ENCODE results near the gene CD300LD.

Gene CD300LD

DNA sequence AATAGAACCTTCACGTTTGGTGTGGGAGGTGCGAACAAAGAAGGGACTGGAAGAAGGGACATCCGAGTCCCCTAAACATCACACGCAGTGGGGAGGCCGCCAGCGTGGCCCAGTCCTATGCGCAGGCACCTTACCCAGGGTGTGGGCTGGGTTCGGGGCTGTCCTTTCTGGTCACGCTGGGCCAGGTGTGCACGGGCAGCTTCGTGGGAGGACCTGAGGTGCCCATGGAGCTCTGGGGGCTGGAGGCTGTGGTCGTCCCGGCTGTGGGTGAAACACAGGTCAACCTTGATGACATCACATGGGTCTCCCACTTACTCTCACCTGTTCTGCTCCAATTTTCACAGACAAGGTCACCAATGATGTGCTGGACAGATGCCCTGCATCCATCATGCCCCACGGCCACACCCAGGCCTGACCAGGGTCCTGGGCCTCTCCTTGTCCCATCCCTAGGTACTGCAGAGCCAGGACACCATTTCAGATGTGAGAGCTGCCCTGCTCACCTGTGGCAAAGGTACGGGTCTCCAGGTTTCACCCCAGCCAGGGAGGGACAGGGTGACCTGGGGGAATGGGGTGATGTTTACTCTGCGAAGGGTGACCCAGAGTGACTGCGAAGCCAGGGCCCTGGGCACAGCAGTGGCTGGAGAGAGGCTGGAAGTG is 49.2 kb downstream of the CD300LD start:
- H3K4me3 ChIP-seq (ENCODE audit: low read depth, low read length) = no peak overlapping the region
- no peak overlapping the region for H2BK5ac ChIP-seq (ENCODE audit: low read depth, low read length, poor library complexity)
- H3K4me1 ChIP-seq (ENCODE audit: control insufficient read depth in 1 of 2, insufficient read depth in 2 of 2, low read length in 2 of 2) = no peaks in the 10 kb centered on the region
- H3K18ac ChIP-seq (ENCODE audit: low read length) = no peak overlapping the region
- no peak overlapping the region for H3K4ac ChIP-seq (ENCODE audit: low read depth, low read length)
- no peak overlapping the region for H3K23ac ChIP-seq (ENCODE audit: low read length)
- no peaks in the 10 kb centered on the region for H3K79me2 ChIP-seq (ENCODE audit: control insufficient read depth, insufficient read depth, low read length, poor library complexity)
- no peak overlapping the region for H4K12ac ChIP-seq (ENCODE audit: low read depth, low read length)
- H3K9me3 ChIP-seq (ENCODE audit: insufficient read depth, low read depth, low read length) = no peaks in the 10 kb centered on the region
- no peak overlapping the region for H2BK12ac ChIP-seq (ENCODE audit: low read length)
- no peak overlapping the region for H2AK5ac ChIP-seq (ENCODE audit: low read length)
- no peak for DNase-seq
- H4K8ac ChIP-seq (ENCODE audit: low read depth, low read length) = no peak overlapping the region
- WGBS (ENCODE audit: extremely low coverage, insufficient coverage, insufficient read length) = no CpG with 5 or more reads among the region's 17 CpGs
- no peak overlapping the region for H3K9ac ChIP-seq (ENCODE audit: low read length)
- no peak overlapping the region for H3K14ac ChIP-seq (ENCODE audit: low read length)
- no peaks in the 10 kb centered on the region for H3K79me1 ChIP-seq (ENCODE audit: low read length)
- H3K27ac ChIP-seq (ENCODE audit: low read depth, low read length) = no peak overlapping the region
- no peaks in the 10 kb centered on the region for H3K27me3 ChIP-seq (ENCODE audit: insufficient read depth, low read length)
- H3K36me3 ChIP-seq (ENCODE audit: control insufficient read depth in 1 of 2, insufficient read depth in 2 of 2, low read length in 2 of 2) = no peaks in the 10 kb centered on the region
- no peak overlapping the region for H3K4me2 ChIP-seq (ENCODE audit: low read length)
- H2AFZ ChIP-seq (ENCODE audit: insufficient read depth, low read length, poor library complexity) = no peak overlapping the region
- no peak overlapping the region for H2BK120ac ChIP-seq (ENCODE audit: insufficient read depth, low read length, poor library complexity)
- H4K91ac ChIP-seq (ENCODE audit: low read depth, low read length) = no peak overlapping the region

DNA sequence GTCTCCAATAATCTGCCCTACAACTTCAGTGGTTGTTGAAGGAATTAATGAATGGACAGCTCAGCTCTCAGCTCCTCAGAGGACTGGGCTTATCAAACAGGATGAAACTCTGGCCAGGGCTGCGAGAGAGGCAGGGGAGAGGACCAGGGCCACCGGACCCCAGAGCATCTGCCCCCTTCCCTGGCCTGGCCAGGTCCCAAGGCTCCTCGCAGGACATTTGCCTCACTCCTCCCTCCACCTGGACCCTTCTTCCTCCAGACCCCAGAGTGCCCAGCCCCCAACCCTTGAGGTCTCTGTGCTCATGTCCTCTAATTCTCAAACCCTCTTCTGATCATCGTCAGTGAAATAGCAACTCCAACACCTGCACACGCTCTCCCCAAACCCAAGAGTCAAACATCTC is 49.9 kb downstream of the CD300LD start:
- Histone ChIP-seq H4K12ac (ENCODE audit: low read depth, low read length) (no peak overlapping the region), H3K36me3 (ENCODE audit: control insufficient read depth in 1 of 2, insufficient read depth in 2 of 2, low read length in 2 of 2) (no peaks in the 10 kb centered on the region), H3K9me3 (ENCODE audit: insufficient read depth, low read depth, low read length) (no peaks in the 10 kb centered on the region), H3K14ac (ENCODE audit: low read length) (no peak overlapping the region), H3K27ac (ENCODE audit: low read depth, low read length) (no peak overlapping the region), H2BK5ac (ENCODE audit: low read depth, low read length, poor library complexity) (no peak overlapping the region), H3K4ac (ENCODE audit: low read depth, low read length) (no peak overlapping the region), H3K79me2 (ENCODE audit: control insufficient read depth, insufficient read depth, low read length, poor library complexity) (no peaks in the 10 kb centered on the region), H3K23ac (ENCODE audit: low read length) (no peak overlapping the region), H4K8ac (ENCODE audit: low read depth, low read length) (no peak overlapping the region), H3K4me1 (ENCODE audit: control insufficient read depth in 1 of 2, insufficient read depth in 2 of 2, low read length in 2 of 2) (no peaks in the 10 kb centered on the region), H4K91ac (ENCODE audit: low read depth, low read length) (no peak overlapping the region), H2AK5ac (ENCODE audit: low read length) (no peak overlapping the region), H3K4me2 (ENCODE audit: low read length) (no peak overlapping the region), H2BK120ac (ENCODE audit: insufficient read depth, low read length, poor library complexity) (no peak overlapping the region), H2AFZ (ENCODE audit: insufficient read depth, low read length, poor library complexity) (no peak overlapping the region), H3K4me3 (ENCODE audit: low read depth, low read length) (no peak overlapping the region), H3K9ac (ENCODE audit: low read length) (no peak overlapping the region), H3K18ac (ENCODE audit: low read length) (no peak overlapping the region), H2BK12ac (ENCODE audit: low read length) (no peak overlapping the region), H3K27me3 (ENCODE audit: insufficient read depth, low read length) (no peaks in the 10 kb centered on the region), H3K79me1 (ENCODE audit: low read length) (no peaks in the 10 kb centered on the region)
- DNase-seq = no peak
- no CpG with 5 or more reads among the region's 5 CpGs for WGBS (ENCODE audit: extremely low coverage, insufficient coverage, insufficient read length)

DNA sequence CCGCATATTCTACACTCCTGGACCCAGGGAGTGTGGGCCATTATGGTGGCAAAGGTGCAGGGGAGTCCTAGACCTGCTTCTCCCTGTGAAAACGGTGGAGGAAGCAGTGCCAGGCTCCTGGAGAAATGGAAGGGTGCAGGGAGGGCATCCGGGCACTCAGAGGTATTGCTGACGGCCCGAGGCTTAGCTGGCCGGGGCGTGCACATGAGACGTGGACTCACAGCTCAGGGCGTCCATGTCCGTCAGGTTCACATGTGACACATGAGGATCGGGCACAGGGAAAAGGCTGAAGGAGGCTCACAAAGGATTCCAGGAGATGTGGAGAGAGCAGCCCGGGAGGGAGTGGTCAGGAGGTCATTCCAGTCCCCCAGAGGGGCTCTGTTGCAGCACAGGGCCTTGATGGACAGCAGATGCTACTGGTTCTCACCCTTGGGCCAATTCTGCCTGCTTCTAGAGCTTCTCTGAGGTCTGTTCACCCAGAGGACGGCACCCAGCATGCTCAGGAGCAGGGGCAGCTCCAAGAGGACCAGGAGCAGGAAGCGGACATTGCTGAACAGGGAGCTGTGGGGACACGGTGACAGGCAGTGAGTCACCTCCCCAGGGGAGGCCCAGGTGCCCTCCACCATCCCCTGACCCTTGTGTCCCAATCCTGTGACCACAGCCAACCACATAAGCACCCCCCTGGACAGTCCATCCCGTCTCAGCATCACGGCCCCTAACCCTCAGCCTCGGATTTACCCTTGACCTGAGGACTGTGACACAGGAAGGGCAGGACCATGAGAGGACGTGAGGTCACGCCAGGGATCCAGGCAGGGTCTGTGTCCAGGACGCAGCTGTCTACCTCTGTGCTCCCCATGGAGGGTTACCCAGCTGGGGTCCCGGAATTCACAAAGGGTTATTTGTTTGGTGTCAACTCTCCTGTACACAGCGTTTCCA is 50.6 kb downstream of the CD300LD start:
- Histone ChIP-seq H3K9ac (ENCODE audit: low read length) (no peak overlapping the region), H2BK12ac (ENCODE audit: low read length) (no peak overlapping the region), H3K9me3 (ENCODE audit: insufficient read depth, low read depth, low read length) (no peaks in the 10 kb centered on the region), H3K79me2 (ENCODE audit: control insufficient read depth, insufficient read depth, low read length, poor library complexity) (no peaks in the 10 kb centered on the region), H3K23ac (ENCODE audit: low read length) (no peak overlapping the region), H2BK120ac (ENCODE audit: insufficient read depth, low read length, poor library complexity) (no peak overlapping the region), H3K36me3 (ENCODE audit: control insufficient read depth in 1 of 2, insufficient read depth in 2 of 2, low read length in 2 of 2) (no peaks in the 10 kb centered on the region), H3K4me2 (ENCODE audit: low read length) (no peak overlapping the region), H3K14ac (ENCODE audit: low read length) (no peak overlapping the region), H2AK5ac (ENCODE audit: low read length) (no peak overlapping the region), H3K4me1 (ENCODE audit: control insufficient read depth in 1 of 2, insufficient read depth in 2 of 2, low read length in 2 of 2) (no peaks in the 10 kb centered on the region), H3K18ac (ENCODE audit: low read length) (no peak overlapping the region), H3K79me1 (ENCODE audit: low read length) (no peaks in the 10 kb centered on the region), H4K12ac (ENCODE audit: low read depth, low read length) (no peak overlapping the region), H4K91ac (ENCODE audit: low read depth, low read length) (no peak overlapping the region), H4K8ac (ENCODE audit: low read depth, low read length) (no peak overlapping the region), H3K4me3 (ENCODE audit: low read depth, low read length) (no peak overlapping the region), H3K27me3 (ENCODE audit: insufficient read depth, low read length) (no peaks in the 10 kb centered on the region), H3K4ac (ENCODE audit: low read depth, low read length) (no peak overlapping the region), H2AFZ (ENCODE audit: insufficient read depth, low read length, poor library complexity) (no peak overlapping the region), H2BK5ac (ENCODE audit: low read depth, low read length, poor library complexity) (no peak overlapping the region), H3K27ac (ENCODE audit: low read depth, low read length) (no peak overlapping the region)
- DNase-seq = no peak
- no CpG with 5 or more reads among the region's 23 CpGs for WGBS (ENCODE audit: extremely low coverage, insufficient coverage, insufficient read length)

DNA sequence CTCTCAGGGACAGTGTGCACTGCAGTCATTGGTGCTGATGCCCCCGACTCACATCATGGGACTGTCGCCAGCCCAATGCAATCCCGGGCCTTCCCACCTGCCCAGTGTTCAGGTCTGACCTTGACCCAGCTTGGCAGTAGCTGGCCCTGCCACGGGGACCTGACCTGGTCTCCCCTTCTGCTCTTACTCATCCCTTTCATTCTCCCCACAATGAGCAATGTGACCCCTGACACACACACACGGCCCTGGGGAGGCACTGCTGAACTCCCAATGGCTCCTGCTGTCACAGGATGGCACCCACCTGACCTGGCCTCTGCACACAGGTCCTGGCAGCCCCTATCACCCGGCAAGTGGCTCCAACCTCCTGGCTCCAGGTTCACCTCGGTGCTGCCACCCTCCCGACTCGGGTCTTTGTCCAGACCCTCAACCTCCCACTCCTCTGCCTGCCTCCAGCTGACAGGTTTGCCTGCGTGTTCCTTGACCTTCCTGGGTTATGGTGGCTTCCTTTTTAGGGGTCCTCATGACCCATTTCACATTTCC is 52.7 kb downstream of the CD300LD start:
- DNase-seq = no peak
- H2BK5ac ChIP-seq (ENCODE audit: low read depth, low read length, poor library complexity) = no peak overlapping the region
- WGBS (ENCODE audit: extremely low coverage, insufficient coverage, insufficient read length) = no CpG with 5 or more reads among the region's 10 CpGs

More for the DNA sequence above, 52.7 kb downstream of the CD300LD start:
- Histone ChIP-seq H3K4me1 (ENCODE audit: control insufficient read depth in 1 of 2, insufficient read depth in 2 of 2, low read length in 2 of 2) (no peaks in the 10 kb centered on the region), H4K8ac (ENCODE audit: low read depth, low read length) (no peak overlapping the region), H4K91ac (ENCODE audit: low read depth, low read length) (no peak overlapping the region), H3K79me1 (ENCODE audit: low read length) (no peaks in the 10 kb centered on the region), H3K23ac (ENCODE audit: low read length) (no peak overlapping the region), H2BK12ac (ENCODE audit: low read length) (no peak overlapping the region), H2AK5ac (ENCODE audit: low read length) (no peak overlapping the region), H4K12ac (ENCODE audit: low read depth, low read length) (no peak overlapping the region), H3K4me3 (ENCODE audit: low read depth, low read length) (no peak overlapping the region), H3K9me3 (ENCODE audit: insufficient read depth, low read depth, low read length) (no peaks in the 10 kb centered on the region), H3K79me2 (ENCODE audit: control insufficient read depth, insufficient read depth, low read length, poor library complexity) (no peaks in the 10 kb centered on the region), H3K14ac (ENCODE audit: low read length) (no peak overlapping the region), H2AFZ (ENCODE audit: insufficient read depth, low read length, poor library complexity) (no peak overlapping the region), H3K27me3 (ENCODE audit: insufficient read depth, low read length) (no peaks in the 10 kb centered on the region), H3K36me3 (ENCODE audit: control insufficient read depth in 1 of 2, insufficient read depth in 2 of 2, low read length in 2 of 2) (no peaks in the 10 kb centered on the region), H3K4ac (ENCODE audit: low read depth, low read length) (no peak overlapping the region), H3K27ac (ENCODE audit: low read depth, low read length) (no peak overlapping the region), H2BK120ac (ENCODE audit: insufficient read depth, low read length, poor library complexity) (no peak overlapping the region), H3K4me2 (ENCODE audit: low read length) (no peak overlapping the region), H3K18ac (ENCODE audit: low read length) (no peak overlapping the region), H3K9ac (ENCODE audit: low read length) (no peak overlapping the region)

All from trophoblast cell (in vitro differentiated cells and primary cell).